ENCODE results near the gene ABLIM1. TPM values are rescaled to one million over a fixed set of nuclear protein-coding genes. Genes with fewer than 3 reads are reported as not detected.

ABLIM1 gene
- total RNA-seq, 1 donor from 2014 or later = 103 TPM

GRCh38 chr10:114680543-114681117 is 22.6 kb upstream of the ABLIM1 start:
- no peak for DNase-seq (ENCODE audit: low spot score)

DNA sequence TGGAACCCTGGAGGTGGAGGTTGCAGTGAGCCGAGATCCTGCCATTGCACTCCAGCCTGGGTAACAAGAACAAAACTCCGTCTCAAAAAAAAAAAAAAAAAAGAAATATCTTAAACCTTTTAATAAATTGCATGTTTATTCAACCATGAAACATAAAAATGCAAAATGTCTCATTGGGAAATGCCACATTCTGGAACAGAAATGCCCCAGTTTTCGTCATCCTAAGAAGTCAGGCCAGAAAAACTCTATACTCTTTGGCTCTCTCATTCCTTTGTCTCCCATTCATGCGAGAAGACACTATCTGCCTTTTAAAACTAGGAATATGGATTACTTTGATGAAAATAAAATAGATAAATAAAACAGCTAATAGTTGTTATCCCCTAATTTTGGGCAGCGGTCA is 21.5 kb upstream of the ABLIM1 start:
- DNase-seq (ENCODE audit: low spot score) = no peak

DNA sequence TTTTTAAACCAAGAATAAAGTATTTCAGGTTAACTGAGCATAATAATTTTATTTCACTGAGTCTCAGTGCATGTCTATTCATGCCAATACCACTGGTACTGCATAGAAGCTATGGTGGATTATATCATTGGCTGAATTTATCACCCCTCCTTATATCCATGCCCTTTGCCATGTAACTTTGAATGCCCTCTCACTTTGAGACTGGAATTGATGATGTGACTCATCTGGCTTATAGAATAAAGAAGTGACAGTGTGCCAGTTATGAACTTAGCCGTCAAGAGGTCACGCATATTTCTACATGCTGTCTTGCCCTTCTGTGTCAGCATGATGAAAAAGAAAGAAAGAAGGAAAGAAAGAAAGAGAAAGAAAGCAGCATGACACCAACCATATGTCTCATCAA is 20.7 kb upstream of the ABLIM1 start:
- DNase-seq (ENCODE audit: low spot score) = no peak

GRCh38 chr10:114678336-114678735 is 20.3 kb upstream of the ABLIM1 start:
- no peak for DNase-seq (ENCODE audit: low spot score)

DNA sequence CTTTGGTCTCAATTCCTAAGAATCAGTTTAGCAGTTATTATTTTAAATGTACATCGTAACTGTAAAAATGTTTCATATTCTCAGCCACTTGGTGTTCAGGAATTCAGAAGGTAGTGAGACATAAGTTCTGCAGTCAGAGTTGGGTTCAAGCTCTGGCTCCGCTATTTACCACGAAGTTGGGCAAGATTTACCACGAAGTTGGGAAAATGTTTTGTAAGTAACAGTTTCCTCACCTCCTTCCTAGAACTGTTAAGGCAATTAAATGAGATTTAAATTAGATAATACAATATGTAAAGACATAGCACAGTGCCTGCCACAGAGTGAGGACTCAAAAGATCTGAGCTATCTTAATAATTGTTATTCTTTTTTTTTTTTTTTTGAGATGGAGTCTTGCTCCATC is 16.3 kb upstream of the ABLIM1 start:
- DNase-seq (ENCODE audit: low spot score) = no peak

DNA sequence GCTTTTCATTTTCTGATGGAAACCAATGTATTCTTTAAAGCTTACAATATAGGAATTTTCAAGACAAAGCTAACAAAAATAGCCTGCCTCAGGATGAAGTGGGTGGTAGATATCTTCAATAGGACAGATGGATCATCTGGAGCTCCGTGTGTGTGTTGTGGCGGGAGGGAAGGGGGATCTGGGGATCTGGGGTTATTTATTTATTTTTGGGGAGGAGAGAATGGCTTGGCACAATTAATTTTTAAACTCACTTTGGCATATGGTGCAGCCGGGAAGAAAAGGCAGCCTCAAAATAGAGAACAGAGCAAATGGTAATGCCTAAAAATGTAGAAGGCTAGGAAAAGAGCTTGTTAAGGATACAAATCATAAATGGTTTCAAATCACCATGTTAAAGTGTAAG is 11.6 kb upstream of the ABLIM1 start:
- DNase-seq (ENCODE audit: low spot score) = no peak

DNA sequence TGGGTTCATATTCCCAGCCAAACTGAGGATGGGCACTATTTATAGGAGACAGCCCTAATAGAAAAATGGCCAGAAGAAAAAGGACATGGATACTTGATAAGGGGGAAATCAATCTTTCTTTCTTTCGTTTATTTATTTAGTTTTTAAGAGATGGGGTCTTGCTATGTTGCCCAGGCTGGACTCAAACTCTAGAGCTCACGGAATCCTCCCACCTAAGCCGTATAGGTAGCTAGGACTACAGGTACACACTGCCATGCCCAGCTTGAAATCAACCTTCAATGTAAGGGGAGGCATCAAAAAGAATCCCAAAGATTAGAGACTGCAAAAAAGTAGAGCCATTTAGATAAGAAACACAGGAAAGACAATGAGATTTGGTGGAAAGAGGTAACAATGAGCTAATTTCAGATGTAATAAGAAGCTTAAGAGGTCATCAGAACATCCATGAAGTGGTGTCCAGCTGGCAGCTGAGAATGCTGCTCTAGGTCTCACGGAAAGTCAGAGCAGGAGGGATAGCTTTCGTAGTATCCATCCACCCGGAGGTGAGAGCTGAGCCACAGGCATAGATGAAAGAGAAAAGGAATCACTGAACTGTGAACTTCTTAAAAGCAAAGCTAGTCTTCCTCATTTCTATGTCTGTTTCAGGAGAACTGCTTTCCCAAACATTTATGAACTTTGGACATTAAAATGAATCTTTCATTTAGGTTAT is 10.5 kb upstream of the ABLIM1 start:
- no peak for DNase-seq (ENCODE audit: low spot score)

- DNase-seq (ENCODE audit: low spot score) = no peak
Observed at GRCh38 chr10:114665873-114666272, 7.8 kb upstream of the ABLIM1 start.

- no peak for DNase-seq (ENCODE audit: low spot score)
Observed at GRCh38 chr10:114665406-114665805, 7.3 kb upstream of the ABLIM1 start.

GRCh38 chr10:114664127-114664526 is 6.1 kb upstream of the ABLIM1 start:
- no peak for DNase-seq (ENCODE audit: low spot score)

DNA sequence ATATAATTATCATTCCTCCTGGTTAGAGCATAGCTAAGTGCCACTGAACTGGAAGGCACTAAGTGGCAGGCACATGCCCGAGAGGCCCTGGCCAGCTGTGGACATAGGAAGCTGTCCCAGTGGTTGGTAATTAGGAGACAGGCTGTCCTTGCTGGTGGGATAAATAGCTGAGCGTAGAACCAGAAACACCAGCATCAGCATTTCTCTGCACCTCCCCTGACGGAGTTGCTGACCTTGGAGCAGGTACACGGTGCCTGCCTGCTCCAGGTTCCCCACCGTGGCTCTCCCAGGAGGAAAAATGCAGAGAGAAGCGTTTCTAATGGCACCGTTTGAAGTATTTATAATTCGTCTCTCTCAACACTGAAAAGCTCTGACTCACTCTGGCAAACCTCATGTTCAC is 5.6 kb upstream of the ABLIM1 start:
- no peak for DNase-seq (ENCODE audit: low spot score)

DNA sequence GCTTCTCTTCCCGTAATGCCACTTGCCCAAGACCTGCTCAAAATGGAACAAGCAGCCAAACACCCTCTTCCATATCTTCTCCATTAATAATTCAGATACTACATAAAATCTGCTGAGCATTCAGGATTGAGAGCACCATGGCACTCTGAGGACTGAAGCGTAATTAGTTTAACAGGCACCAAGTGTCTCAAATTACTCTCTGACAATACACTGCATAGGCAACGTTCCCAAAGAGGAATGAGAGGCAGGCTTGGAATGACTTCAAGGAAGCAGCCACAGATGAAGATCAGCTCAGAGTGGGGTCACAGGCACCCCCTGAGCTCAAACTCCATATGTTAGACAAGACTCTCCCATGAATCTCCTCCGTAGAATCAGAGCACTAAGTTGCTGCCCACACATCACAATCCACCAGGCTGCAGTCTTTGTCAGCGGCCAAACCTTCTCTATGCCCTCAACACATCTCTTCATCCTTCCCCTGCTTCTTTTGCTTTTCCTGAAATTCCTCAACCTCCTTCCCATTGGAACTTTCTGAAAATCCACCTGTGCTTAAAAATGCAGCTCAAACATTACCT is 4.7 kb upstream of the ABLIM1 start:
- DNase-seq (ENCODE audit: low spot score) = no peak

- DNase-seq (ENCODE audit: low spot score) = no peak
Observed at GRCh38 chr10:114661212-114661880, 3.3 kb upstream of the ABLIM1 start.

DNA sequence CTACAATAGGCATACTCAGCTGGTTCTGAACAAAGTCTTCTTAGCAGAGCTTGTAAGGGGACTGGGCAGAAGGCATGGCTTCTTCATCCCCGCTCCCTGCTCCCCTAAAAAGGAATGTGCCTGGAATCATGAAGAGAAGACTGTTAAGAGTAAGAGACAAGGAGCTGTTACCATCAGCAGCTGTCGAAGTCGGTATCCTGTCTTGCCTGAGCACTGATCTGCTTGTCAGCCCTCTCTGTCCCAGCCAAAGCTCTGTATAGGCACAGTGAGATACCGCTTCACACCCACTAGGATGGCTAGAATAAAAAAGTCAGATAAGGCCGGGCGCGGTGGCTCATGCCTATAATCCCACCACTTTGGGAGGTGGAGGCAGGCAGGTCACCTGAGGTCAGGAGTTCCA is 2.4 kb downstream of the ABLIM1 start:
- no peak for DNase-seq (ENCODE audit: low spot score)

DNA sequence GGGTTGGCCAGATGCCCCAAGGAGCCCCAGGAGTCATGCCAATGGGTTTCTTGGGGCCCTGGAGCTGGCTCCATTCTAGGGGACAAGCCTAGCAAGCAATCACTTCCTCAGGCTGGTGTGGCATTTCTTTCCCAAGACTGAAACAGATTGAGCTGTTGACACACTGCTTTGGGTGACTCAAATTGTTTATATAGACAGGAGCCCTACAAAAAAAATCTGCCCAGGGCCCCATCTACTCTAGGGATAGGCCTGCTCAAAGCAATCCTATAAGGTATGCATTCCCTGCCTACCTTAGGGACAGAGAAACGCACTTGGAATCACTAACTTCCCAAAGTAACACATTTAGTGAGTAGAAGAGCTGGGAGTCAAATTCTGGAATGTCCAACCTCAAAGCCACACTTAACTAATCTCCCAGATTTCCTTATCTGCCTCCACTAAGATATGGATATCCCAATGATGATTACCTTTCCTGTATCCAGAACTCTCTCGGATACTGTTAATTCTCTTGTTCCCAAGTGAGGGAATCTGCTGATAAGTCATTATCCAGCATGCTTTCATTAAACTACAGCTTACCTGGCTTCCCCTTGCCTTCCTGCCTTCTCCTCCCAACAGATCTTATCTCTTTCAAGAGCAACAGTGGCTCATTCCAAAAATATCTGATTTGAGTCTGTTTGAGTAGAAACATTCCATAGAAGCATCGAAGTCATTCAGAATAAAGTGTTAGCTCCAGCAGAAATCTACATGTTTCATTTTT is 3.1 kb downstream of the ABLIM1 start:
- no peak for DNase-seq (ENCODE audit: low spot score)

GRCh38 chr10:114653926-114654325 is 4.1 kb downstream of the ABLIM1 start:
- DNase-seq (ENCODE audit: low spot score) = no peak

DNA sequence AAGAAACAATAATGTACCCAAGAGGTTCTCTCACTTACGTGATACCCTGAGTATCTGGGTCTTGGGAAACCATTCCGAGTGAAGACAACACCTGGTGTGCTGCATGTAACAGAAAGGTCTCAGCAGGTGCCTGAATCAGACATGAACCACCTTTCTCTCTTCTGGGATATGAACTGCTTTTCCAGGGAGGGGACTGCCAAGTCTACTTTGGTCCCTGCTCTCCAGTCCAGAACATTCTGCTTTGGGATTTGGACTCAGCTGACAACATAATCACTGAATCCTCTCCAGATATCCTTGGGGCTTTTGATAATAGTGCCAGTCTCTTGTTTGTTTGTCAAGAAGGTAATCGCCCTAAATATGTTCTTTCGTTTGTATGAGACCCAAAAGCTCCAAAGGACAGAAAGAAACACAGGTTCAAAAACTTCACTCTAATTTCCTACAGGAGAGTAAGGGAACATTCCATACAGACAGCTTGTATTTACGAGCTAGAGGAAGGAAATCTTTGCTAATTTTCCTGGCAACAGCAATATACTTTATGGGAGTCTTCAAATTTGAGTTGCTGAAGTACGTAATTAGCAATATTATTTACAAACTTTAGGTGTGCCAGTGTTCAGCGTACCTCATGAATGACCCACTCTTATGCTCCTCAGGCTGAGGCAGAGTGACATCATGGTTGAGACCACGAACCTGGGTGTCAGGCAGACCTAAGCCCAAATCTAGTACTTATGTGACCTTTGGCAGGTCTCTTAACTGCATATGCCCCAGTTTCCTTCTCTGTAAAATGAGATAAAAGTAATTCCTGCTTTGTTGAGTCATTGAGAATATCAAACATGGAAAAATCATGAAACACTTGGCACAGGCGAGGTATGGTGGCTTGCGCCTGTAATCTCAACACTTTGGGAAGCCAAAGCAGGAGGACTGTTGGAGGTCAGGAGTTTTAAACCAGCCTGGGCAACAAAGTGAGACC is 5.4 kb downstream of the ABLIM1 start:
- no peak for DNase-seq (ENCODE audit: low spot score)

DNA sequence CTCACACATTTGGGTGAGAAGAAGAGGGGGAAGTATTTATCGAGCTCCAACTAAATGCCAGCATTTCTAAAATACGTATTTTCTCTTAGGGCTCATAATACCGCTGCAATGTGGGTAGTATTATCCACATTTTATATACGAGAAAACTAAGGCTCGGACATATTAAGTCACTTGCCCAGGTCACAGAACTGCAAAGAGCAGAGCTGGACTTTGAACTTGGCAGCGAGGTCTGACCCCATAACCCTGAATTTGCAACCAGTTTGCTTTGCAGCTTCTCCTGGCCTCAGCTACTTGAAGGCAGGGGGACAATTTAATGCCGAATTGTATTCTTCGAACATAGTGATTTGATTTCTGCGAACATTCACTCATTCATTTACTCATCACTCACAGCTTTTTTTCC is 7.2 kb downstream of the ABLIM1 start:
- no peak for DNase-seq (ENCODE audit: low spot score)

GRCh38 chr10:114650266-114650665 is 7.8 kb downstream of the ABLIM1 start:
- no peak for DNase-seq (ENCODE audit: low spot score)

GRCh38 chr10:114649217-114649903 is 8.7 kb downstream of the ABLIM1 start:
- DNase-seq (ENCODE audit: low spot score) = no peak
